KOPT-K1 (cell line): ENCODE data around the gene NUAK1.

Experiments
- H3K27ac ChIP-seq: fragments of 200-600 bp; sonication (generic); 2 replicates; pipeline ENCODE4 v1.5.1; 2016; ENCODE audit warnings: antibody characterized with exemption, mild to moderate bottlenecking, low read depth, low read length; ENCODE audit not compliant: poor library complexity, severe bottlenecking
- H3K36me3 ChIP-seq: fragments of 200-600 bp; sonication (generic); 2 replicates; pipeline ENCODE4 v1.5.1; 2017; ENCODE audit warnings: antibody characterized with exemption, mild to moderate bottlenecking, low read length, moderate library complexity; ENCODE audit not compliant: insufficient read depth
- H3K9me3 ChIP-seq: fragments of 200-600 bp; sonication (generic); 2 replicates; pipeline ENCODE4 v1.5.1; 2017; ENCODE audit warnings: antibody characterized with exemption, low read length, mild to moderate bottlenecking; ENCODE audit not compliant: insufficient read depth, poor library complexity, severe bottlenecking

Gene NUAK1

DNA sequence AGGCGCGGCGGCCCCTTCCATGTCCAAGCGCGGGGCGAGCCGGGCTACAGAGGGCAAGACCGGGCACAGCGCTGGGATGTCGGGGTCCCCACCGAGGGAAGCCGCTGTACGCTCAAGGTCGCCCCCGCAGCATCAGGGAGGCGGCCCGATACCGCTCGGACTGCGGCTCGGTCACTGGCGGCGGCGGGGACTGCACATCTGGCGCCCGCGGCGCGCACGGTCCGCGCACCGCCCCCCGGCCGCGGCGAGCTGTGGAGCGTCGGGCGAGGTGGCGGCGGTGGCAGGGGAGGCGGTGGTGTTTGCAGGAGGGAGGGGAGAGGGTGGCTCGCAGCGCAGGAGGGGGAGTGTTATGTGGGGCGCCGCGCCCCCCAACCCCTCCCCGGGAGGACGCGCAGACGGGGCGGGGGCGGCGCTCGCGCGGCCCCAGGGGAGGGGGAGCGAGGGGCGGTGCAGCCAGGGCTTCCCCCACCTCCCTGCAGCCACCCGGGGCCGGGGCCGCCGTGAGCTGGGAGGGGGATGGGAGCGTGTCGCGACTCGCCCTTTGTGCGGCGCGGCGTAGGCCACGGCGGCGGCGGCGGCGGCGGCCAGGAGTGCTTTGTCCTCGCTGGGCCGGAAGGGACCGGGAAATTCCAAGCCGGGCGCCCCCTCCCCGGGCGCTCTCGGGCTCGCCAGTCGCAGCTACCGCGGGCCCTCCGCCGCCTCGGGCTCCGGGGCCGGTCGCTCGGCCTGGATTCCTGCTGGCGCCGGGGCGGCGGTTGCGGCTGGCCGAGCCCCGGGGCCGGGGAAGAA lies at the start of gene NUAK1:
NUAK1 (minus strand) TSS at position 322 of the 789 bp plus-strand sequence; CDS start at position 21, 301 bp downstream.
- H3K27ac ChIP-seq: no peak within 1 kb of the TSS
- no peaks in the 10 kb centered on the region for H3K9me3 ChIP-seq
- no peaks in the 10 kb centered on the region for H3K36me3 ChIP-seq

DNA sequence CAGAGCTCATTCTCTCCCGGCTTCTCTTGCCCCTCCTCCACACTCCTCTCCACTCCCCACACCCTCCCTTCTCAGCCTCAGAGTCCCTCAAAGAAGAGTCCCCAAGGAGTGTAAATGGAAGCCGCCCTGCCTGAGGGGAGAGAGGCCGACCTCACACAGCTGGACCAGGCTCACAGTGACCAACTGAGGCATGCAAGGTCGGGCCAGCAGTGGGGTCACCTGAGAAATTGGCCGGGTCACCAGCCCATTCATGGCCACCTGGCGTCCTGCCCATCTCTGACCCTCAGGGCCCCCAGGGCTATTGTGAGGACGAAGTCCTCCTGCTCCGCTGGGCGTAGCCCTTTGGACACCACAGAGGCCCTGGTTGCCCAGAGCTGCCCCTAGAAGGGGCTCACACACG lies 49.5 kb upstream of the NUAK1 start:
- H3K27ac ChIP-seq: no peak overlapping the region
- H3K36me3 ChIP-seq: no peaks in the 10 kb centered on the region
- no peaks in the 10 kb centered on the region for H3K9me3 ChIP-seq

DNA sequence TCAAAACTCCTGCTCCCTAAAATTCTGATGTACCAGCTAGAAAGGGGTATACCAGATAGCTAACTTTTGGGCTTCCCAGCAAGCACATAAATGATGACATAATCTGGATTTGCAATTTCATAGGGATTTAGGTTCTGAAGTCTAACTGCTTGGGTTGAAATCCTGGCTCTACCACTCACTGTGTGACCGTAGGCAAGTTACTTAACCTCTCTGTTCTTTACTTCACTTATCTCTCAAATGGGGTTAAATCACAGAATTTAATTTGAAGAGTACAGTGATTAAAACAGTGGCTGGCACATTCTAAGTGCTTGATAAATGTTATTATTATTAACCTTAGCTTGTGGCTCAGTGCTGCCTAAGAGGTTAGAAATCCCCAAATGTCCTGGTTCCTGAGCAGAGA lies 49.1 kb upstream of the NUAK1 start:
- no peaks in the 10 kb centered on the region for H3K36me3 ChIP-seq

DNA sequence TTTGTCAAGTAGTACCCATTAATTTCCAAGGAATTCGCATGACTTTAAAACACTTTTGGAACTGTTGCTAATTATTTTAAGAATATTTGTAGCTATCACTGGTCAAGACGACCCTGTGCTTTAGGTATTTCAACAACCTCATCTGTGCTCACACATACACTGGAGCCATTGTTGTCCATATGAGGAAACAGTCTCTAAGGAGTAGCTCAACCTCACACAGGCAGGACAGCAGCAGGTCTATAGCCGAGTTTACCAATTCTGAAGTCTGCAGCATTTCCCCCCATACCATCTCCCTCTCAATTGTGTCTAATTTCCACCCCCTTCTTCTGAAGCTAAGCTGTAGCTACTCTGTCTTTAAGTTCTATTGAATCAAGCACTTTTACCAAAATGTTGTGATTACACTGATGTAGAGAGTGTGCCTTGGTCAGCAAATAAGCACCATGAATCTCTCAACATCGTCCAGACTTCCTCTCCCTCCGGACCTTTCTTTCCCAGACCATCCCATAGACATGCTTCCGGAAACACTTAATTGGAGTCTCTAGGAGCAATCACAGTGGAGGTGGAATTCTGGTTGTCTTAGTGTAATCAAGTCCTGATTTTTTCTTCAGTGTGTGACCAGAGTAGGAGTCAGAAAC lies 48.5 kb upstream of the NUAK1 start:
- Histone ChIP-seq H3K36me3 (no peaks in the 10 kb centered on the region), H3K27ac (no peak overlapping the region), H3K9me3 (no peaks in the 10 kb centered on the region)

More for the DNA sequence above, 49.1 kb upstream of the NUAK1 start:
- Histone ChIP-seq H3K27ac (no peak overlapping the region), H3K9me3 (no peaks in the 10 kb centered on the region)

DNA sequence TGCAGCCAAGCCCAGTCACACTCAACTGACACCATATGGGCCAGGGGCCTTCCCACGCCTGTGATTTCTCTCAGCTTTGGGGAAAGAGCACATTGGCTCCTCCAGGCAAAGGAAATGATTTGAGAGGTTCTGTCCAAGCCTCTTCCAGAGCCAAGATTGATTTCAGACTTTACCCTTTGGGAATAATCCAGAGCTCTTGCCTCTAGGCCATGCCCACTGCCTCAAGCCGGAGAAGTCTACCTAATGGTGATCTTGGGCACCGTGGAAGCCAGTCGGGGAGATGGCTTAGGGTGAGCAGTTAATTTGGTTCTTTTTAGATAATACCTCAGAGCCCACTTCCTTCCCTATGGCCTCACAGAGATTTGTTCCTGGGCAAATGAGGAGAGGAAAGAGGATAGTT lies 45.0 kb upstream of the NUAK1 start:
- Histone ChIP-seq H3K9me3 (no peaks in the 10 kb centered on the region), H3K27ac (no peak overlapping the region), H3K36me3 (no peaks in the 10 kb centered on the region)

DNA sequence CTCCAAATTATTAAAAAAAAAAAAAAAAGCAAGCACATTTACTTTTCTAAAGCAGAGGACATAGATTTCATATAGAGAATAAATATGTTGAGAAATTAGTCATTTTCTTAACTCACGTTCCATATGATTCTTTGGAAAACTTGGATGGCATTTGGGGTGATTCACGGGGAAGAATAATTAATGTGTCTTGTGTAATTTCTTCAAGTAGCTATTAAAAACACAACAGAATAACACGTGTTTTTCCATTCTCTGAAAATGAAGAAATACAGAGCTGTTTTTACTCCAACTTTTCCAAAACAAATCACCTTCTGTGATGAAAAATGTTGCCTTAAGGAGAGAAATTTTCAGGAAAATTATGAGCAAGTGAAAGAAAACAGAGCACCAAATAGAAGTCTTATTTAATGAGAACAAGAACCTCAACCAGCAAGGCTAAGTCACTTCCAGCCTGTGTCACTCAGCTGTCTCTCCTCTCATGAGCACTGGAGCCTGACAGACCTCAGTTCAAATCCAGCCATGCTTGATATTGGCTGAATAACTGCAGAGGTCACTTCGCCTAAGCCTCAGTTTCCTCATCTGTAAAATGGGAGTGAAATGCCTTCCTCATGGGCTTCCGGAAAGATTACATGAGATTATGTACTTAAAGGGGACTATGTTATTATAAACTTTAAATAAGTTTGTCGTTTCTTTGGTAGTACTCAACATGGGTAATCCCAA lies 42.8 kb upstream of the NUAK1 start:
- Histone ChIP-seq H3K27ac (no peak overlapping the region), H3K36me3 (no peaks in the 10 kb centered on the region), H3K9me3 (no peaks in the 10 kb centered on the region)

DNA sequence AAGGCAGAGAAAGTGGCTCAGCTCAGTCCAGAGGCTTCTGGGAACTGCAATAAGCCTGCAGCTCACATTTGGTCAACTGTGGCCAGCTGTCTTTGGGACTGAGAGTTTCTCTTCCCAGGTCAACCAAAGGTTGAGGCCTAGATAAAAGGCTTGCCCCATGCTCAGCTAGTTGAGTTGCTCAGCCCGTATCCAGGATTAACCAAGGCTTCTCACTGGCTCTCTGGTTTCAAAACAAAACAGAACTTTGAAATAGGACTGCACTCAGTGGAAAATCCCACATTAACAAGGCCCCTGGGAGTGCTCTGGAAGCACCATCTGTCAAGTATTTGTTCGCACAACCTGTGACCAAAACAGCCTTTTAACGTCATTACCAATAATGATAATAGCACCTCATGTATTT lies 40.3 kb upstream of the NUAK1 start:
- Histone ChIP-seq H3K36me3 (no peaks in the 10 kb centered on the region), H3K27ac (no peak overlapping the region), H3K9me3 (no peaks in the 10 kb centered on the region)

DNA sequence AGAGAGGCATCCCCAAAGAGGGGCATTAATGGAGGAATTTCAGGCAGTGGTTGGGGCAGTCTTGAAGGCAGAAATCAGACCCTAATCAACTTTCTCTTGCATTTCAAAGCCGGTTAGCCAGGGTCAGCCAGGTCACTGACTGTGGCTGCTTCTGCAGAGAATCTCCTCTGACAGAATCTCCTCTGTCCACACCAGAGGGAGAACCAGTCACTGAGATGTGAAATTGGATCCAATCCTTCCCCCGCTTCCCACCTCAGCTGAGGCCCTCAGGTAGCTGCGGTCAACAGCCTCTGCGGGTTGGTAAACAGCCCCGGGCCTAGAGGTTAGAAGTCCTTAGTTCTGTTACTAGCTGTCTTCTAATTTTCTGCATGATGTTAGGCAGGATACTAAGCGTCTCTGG lies 39.8 kb upstream of the NUAK1 start:
- Histone ChIP-seq H3K27ac (no peak overlapping the region), H3K36me3 (no peaks in the 10 kb centered on the region), H3K9me3 (no peaks in the 10 kb centered on the region)

DNA sequence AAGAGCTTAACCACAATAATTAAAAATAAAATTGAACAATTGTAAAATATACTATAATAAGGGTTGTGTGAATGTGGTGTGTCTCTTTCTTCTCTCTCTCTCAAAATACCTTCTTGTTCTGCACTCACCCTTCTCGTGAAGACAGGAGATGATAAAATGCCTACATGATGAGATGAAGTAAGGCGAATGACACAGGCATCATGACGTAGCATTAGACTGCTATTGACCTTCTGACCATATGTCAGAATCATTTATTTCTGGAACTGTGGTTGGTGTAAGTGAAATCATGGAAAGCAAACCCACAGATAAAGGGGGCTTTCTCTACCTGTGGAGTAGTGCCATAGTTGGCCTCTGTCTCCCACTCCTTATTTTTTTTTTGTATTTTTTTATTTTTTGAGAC lies 37.8 kb upstream of the NUAK1 start:
- Histone ChIP-seq H3K36me3 (no peaks in the 10 kb centered on the region), H3K9me3 (no peaks in the 10 kb centered on the region), H3K27ac (no peak overlapping the region)

DNA sequence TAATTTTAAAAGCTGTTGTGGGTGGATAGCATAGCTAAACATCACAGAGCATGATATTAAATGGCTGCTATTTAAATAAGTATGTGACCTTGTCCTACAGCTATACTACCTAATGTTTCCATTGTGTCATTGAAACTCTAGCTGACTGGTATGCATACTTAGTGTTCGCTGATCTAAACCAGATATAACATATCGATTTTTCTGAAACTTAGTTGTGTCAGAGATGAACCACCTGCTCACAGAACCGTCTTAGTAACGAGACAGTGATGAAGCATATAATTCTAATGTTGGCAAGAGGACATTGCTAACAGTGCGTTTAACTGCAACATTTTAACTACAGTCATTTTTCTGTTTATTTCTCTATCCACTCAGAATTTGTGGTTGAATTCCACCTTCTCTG lies 36.1 kb upstream of the NUAK1 start:
- Histone ChIP-seq H3K36me3 (no peaks in the 10 kb centered on the region), H3K9me3 (no peaks in the 10 kb centered on the region), H3K27ac (no peak overlapping the region)

DNA sequence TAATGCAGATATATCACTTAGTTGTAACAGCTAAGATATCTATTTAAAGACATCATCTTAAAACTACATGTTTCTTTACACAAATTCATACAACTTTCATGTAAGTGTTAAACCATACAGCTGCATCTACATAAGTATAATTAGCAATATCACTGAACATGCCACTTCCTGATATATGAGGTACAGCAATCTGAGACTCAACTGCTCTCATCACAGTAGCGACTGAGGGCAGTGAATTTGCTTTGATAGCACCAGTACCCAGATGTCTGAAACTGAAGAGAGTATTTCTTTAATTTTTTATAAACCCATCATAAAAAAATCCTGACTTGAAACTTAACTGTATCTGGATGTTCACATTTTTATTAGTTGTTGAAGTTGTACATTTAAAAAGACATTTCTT lies 34.7 kb upstream of the NUAK1 start:
- no peaks in the 10 kb centered on the region for H3K36me3 ChIP-seq
- no peaks in the 10 kb centered on the region for H3K9me3 ChIP-seq
- no peak overlapping the region for H3K27ac ChIP-seq

DNA sequence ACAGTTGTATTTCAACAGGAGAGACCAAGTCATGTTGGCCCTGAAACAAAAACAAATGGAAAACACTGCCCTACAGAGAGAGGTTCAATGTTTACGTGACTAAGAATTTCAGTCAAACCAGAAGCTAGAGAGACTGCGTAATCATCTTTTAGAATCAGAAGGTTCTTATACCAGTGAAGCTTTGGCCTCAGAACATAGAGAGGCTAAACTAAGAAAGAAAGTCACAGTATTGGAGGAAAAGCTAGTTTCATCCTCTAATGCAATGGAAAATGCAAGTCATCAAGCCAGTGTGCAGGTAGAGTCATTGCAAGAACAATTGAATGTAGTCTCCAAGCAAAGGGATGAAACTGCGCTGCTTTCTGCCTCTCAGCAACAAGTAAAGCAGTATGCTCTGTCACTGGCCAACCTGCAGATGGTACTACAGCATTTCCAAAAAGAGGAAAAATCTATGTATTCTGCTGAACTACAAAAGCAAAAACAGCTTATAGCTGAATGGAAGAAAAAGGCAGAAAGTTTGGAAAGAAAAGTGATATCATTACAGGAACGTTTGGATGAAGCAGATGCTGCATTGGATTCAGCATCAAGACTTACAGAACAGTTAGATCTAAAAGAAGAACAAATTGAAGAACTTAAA lies 32.5 kb upstream of the NUAK1 start:
- Histone ChIP-seq H3K27ac (no peak overlapping the region), H3K9me3 (no peaks in the 10 kb centered on the region), H3K36me3 (no peaks in the 10 kb centered on the region)

DNA sequence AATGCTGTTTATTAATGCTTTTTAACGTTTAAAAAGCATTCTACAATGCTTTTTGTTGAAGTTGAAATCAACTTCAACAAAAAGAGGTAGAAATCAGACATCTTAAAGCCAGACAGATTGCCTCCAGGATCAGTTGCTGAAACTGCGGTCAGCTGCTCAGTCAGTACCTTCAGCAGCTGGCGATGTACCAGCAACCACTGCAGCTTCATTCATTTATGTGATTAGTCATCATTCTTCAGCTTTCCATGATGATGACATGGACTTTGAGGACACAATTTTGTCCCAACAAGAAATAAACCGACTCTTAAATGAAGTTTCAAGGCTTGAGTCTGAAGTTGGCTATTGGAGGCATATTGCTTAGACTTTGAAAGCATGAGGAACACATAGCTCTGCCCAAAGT lies 31.5 kb upstream of the NUAK1 start:
- Histone ChIP-seq H3K36me3 (no peaks in the 10 kb centered on the region), H3K9me3 (no peaks in the 10 kb centered on the region), H3K27ac (no peak overlapping the region)

DNA sequence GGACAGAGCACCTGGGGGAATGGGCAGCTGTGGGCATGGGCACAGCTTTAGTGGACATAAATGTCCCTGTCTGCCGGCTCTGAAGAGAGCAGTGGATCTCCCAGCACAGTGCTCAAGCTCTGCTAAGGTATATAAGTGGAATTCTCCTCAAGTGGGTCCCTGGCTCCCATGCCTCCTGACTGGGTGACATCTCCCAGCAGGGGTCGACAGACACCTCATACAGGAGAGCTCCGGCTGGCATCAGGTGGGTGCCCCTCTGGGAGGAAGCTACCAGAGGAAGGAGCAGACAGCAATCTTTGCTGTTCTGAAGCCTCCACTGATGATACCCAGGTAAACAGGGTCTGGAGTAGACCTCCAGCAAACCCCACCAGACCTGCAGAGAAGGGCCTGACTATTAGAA lies 25.0 kb upstream of the NUAK1 start:
- Histone ChIP-seq H3K27ac (no peak overlapping the region), H3K36me3 (no peaks in the 10 kb centered on the region), H3K9me3 (no peaks in the 10 kb centered on the region)

DNA sequence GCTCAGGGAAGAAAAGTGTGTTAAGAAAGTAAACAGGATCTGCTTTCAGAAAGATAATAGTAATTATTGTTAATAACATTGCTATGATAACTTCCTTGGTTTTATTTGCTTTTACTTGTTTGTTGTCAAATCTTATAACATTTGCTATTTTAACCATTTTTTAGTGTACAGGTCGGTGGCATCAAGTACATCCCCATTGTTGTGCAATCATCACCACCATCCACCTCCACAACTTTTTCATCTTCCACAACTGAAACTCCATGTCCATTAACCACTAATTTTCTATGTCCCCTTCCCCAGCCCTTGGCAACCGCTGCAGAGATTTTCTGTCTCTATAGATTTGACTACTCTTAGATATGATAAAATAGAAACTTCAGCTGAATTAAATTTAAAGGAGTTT lies 22.7 kb upstream of the NUAK1 start:
- H3K9me3 ChIP-seq: no peaks in the 10 kb centered on the region
- H3K36me3 ChIP-seq: no peaks in the 10 kb centered on the region
- H3K27ac ChIP-seq: no peak overlapping the region
